GM15510 (cell line): ENCODE data around the gene MTUS2.

Experiments
- POLR2A ChIP-seq: IDR thresholded peaks from 3 replicates; pipeline ENCODE4 v1.6.1; 2011; ENCODE audit warnings: borderline replicate concordance; ENCODE audit not compliant: insufficient read length; ENCODE audit errors: extremely low read depth

The MTUS2 gene

DNA sequence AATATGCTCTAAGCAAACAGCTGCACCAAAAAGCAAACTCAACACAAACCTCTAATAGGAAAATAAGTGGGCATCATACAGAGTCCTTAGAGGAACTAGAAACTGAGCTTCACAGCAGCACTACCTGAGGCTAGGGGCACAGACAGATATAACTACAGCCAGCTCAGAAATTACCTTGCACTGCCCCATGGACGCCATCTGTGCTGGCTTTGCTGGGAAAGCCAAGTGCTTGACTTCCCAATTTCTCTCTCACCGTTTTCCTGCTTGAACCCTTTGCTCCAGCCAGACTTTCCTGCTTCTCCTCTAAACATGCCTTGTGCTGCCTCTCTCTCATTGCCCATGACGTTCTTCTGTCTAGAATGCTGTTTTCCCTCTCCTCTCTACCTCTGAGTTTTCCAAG is 29.3 kb downstream of the MTUS2 start:
- TF ChIP-seq POLR2A, result no peak

DNA sequence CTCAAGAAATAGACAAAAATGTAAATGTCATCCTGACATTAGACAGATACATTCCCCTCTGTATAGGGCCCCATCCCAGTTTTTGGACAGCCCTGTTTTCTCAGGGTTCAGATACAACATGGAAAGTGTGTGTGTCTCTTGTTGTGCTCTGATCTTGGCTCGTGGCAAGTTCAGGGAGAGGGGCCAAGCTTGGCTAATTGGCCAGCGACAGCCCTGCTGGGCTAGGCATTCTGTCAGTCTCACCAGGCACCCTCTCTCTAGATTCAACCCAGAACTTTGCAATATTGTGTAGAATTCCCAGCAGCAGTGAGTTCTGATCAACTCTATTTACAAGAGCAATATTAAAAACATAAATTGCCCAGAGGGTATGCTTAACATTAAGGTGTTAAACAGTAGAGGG is 30.1 kb downstream of the MTUS2 start:
- TF ChIP-seq POLR2A, result no peak

DNA sequence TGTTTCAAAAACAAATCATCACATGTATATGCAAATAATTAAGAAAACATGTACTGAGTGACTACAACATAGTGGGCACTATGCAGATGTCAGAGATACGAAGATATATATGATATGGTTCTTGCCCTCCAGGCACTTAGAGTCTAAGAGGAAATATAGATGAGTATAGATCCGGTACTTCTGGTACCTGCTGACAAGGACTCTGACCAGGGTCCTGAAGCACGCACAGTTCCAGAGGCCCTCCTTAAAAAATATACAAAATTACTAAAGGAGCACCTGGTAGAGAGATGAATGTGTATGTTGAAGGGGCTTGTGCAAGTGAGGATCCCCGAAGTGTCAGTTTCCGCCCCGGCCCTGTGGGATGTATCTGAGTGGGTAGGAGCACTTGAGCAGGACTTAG is 31.3 kb downstream of the MTUS2 start:
- no peak for TF ChIP-seq POLR2A

DNA sequence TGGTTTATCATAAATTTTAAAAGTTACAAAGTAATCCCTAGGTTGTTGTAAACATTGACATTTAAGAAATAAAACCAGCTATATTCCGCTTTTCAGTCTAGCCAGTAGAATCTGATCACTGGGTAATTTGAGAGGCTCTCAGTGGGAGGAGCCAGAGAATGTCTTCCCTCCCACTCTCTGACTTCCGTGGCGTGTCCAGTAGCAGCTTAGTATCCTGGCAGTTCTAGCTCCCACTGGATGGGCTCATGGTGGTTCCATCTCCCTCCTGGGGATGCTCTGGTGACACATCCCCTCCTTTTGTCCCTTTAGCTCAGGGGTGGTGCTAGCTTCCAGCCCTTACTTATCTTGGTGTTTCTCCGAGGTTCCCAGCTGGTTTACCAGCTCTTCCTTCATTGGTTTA is 34.5 kb downstream of the MTUS2 start:
- no peak for TF ChIP-seq POLR2A

DNA sequence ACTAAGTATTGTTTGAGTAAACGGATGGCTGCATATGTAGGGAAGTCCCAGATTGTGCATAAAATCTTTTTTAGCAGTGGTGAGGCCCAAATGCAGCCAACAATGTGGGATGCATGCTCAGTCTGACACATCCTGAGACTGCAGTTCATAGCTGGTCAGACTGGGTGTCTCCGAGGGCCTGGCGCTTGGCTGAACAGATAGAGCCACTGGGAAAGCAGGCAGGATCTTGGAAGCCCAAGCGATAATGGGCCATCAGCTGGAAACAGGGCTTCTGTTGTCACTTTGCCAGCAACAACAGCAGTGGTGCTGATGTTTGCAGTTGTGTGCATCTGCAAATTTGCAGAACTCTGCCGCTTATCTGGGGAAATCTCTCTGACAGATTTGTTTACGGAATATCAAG is 36.1 kb downstream of the MTUS2 start:
- TF ChIP-seq POLR2A, result no peak

DNA sequence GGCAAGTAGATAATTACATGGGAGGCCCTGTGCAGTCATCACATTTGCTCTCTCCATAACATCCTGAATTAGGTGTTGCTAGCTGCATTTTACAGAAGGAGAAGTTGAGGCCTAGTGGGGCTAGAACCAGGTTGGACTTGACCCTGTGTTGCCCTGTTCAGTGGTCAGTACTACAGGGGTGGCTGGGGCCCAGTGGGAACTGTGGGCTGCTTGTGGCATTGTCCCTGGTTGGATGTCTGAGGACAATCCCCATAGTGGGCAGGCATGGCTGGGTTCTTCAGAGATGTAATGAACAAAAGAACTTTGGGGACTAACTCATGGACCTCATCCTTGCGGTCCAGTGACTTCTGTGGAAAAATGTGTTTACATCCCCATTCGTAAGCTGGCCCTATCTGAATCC is 38.9 kb downstream of the MTUS2 start:
- TF ChIP-seq POLR2A, result no peak

DNA sequence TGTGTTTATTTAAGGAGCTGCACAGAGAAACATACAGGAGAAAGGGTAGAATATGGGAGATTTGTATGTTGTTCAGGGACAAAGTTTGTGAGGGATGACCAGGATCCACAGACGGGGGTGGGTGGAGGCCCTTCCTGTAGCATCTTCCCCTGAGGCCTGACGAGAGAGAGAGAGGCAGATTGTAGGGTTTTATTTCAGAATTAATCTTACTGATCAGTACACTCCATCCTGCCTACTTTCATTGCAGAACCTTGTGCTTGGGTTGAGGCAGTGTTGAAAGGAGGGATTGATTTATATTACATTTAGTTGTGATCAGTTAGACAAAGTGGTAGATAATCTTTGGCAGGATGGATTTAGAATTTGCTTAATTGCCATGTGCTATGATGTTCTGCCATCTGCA is 39.6 kb downstream of the MTUS2 start:
- no peak for TF ChIP-seq POLR2A

DNA sequence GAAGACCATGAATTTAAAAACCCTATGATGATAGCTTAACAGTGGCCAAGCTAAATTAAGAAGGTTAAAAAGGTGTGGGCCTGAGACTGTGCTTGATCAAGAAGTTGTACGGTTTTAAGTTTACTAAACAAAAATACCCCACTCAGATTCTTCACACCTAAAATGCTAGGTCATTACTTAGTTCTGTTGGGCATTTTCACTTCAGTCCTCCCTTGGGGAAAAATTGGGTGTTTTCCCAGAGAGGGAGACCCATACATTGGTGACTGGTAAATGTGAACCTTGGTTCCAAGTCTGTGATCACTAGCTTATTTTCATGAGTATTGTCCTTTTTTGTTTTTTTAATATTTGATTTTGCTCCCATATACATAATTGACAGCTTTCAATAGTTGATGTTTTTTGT is 44.4 kb downstream of the MTUS2 start:
- no peak for TF ChIP-seq POLR2A

DNA sequence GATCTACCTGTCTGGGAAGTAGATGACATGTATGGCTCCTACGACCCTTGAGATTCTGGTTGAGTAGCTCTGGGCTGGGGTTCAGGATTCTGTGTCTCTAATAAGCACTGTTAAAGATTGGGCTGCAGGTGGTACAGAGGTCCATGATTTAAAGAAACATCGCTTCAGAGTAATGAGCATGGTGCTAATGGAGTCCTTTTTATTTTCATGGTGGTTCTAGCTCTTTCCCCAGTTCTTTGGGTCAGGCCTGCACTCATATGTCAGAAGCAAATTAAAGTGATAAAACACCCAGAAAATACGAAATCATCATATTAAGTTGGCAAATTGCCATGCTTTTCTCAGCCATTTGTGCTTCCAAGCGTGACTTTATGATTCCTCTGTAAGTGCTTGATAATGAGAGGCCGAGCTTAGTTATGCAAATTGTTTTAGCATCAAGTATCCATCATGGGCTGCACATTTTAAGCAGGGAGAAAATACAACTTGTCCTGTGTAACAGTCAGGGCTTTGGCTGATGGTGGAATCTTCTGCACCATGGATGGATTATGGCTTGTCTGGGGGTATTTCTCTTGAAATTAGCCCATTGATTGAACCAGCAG is 45.1 kb downstream of the MTUS2 start:
- no peak for TF ChIP-seq POLR2A

DNA sequence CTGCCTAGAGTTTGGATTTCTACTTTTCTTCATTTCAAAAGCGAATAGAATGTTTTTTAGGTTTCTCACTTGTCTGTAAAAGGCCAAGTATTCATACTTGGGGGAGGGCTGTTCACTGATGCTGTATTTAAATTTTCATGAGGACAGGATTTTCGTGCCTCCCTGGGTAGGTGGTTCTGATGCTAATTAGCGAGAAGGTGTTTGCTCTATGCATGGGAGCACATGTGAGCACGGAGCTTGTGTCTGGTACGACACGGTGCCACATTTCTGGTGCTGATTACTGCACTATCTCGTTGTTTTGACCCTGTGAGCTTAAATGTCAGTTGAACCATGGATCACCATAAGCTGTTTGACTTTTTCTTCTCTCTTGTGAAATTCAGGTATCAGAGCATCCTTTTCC is 45.8 kb downstream of the MTUS2 start:
- TF ChIP-seq POLR2A, result no peak

DNA sequence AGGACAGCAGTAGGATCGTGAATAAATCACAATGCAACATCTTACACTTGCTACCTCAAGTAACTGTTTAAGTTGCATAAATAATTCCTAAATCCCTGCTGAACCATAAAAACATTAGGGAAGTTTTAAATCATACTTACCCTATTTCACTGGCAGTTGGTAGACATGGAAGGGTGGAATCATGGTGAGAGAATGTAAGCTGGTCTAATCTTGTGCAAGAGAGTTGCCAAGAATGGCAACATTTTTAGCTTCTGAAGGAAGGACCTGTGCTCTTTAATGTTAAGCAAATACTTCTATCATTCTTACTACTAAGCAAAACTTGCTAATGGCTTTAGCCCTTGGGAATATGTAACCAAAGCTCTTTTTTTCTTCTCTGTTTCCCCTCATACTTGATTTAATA is 46.8 kb downstream of the MTUS2 start:
- no peak for TF ChIP-seq POLR2A

DNA sequence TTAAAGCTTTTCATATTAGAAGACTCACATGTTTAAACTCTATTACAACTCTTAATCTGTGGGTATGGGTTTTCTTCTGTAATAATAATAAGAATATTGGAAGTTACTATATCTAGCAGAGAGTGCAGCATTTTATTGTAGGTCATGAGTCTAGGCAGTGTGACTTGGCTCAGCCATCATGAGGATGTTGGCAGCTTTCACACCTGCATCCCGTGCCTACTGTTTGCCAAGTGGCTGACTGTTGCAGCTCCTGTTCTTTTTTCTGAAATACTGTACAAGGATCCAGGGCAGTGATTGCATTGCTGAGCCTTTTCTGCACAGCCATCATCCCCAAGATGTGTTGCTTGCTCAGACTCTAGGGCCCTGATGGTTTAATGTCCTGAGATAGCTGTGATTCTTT is 47.4 kb downstream of the MTUS2 start:
- no peak for TF ChIP-seq POLR2A

DNA sequence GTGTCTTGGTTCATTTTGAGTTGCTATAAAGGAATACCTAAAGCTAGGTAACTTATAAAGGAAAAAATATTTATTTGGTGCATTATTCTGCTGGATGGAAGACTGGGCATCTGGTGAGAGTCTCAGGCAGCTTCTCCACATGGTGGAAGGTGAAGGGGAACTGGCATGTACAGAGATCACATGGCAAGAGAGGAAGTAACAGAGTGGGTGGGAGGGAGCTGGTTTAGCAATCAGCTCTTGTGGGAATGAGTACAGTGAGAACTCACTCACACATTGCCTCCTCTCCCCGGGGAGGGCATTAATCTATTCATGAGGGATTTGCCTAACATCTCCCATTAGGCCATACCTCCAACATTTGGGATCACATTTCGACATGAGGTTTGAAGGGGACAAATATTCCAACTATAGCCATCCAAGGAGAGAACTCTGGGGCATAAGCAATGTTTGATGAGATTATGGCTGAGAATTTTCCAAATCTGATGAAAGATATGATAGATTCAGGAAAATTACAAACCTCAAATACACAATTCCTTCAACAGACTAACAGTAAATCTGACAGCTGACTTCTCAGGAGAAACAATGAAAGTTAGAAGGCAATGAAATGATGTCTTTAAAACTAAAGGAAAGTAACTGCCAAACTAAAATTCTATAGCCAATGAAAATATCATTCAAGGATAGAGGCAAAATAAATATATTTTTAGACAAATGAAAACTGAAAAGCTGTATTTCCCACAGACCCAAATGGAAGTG is 52.5 kb downstream of the MTUS2 start:
- TF ChIP-seq POLR2A, result no peak

DNA sequence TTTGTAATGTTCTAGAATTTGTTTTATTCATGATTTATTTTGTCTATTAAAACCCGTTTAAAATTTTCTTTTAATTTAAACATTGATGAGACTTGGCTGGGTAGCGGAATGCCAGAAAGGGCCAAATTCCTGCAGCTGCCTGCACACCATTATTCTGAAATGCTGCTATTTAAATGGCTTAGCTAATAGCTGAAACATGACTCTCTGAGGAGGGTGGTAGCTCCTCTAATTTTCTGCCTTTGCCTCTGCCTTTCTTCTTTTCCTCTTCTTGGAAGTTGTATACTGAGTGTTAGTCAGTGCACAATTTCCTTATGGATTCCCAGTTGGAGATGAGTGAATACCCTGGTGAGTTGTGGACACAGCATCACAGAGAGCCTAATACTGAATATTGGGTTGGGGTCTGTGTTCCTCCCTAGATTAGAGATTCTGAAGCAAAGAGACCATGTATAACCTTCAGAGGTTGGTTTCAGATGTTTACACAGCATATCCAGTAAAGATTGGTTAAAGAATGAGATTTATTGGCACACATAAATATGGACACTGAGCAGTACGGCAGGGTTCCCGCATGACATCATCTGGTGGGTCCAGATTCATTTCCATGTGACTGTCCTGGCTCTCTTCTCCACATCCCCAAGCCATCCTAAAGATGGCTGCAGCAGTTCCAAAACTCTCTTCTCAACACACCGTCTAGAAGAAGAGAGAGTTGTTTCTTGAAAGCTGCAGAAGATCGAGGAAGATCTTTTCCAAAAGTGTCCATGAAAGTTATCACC is 55.9 kb downstream of the MTUS2 start:
- TF ChIP-seq POLR2A, result no peak

DNA sequence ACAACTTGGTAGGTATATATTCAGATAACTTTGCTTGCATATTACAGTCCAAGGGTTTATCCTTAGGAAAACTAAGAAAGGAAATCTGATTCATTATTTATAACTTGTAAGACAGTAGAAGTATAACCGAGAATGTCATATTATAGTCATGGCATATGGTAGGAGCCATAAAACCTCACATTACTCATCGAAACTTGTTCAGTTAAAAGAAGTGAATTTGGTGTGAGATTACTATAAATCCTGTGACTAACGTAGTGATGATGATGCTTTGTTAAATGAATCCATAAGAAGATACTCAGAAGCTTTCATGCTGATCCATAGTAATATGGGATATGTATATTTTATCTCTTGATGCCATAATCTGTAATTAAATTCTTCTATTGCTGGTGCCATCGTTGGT is 57.3 kb downstream of the MTUS2 start:
- TF ChIP-seq POLR2A, result no peak

DNA sequence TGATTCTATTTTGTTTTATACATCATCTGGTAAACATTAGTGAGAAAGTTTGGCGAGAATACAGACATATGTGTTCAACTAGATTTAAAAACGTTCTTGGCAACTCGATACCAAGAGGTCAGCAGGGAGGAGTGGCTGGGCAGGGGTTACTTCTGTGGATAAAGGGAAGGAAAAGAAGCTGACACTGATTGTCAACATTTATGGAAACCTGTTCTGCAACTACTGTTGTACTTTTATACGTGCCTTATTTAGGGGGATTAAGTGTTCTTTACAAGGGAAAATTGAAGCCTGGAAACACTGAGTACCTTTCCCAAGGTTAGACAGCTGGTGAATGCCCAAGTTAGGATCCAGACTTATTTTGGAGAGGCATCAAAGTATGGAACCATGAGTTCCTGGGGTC is 65.0 kb downstream of the MTUS2 start:
- TF ChIP-seq POLR2A, result no peak
